ENCODE results near the gene LINGO3. TPM values are rescaled to one million over a fixed set of nuclear protein-coding genes. Genes with fewer than 3 reads are reported as not detected.

Gene LINGO3
- total and polyA plus RNA-seq, 2 of the 8 experiments (the other 6 are each of a cell fraction or from before 2014, with no cell fraction given) = 0.59 TPM; not detected in 1

- TF ChIP-seq CHD7 (IDR thresholded peaks at IDR 0.05; ENCODE audit: insufficient replicate concordance, low read length) = no peak
- no peak for TF ChIP-seq GTF2F1 (IDR thresholded peaks at IDR 0.05; ENCODE audit: borderline replicate concordance, low read depth, low read length)
- no peak for TF ChIP-seq SP1 (IDR thresholded peaks at IDR 0.05; ENCODE audit: low read depth, low read length)
- no peak for TF ChIP-seq RBBP5 (IDR thresholded peaks at IDR 0.05; ENCODE audit: borderline replicate concordance, low read depth, low read length)
- TF ChIP-seq ASH2L (IDR thresholded peaks at IDR 0.05; ENCODE audit: low read length) = peak; percentile 13
- no peak for TF ChIP-seq SUZ12 (IDR thresholded peaks at IDR 0.05; ENCODE audit: low read length)
- TF ChIP-seq JUN (IDR thresholded peaks at IDR 0.05; ENCODE audit: low read depth, low read length) = no peak
Measured at GRCh38 chr19:2328401-2329148, 20.6 kb upstream of the LINGO3 start, which contains the start of the genes LSM7 and SPPL2B (continued).
